T-helper 2 cell treated with Interferon-gamma antibody and Interleukin-4, amounts not matched to agents 5 μg/mL and 100 μg/mL, for 36 hours (primary cell): ENCODE data around the gene BRI3BP.
"Not testable (repeated sequence)": the region's sequence is repeated elsewhere in the genome, so short reads cannot be mapped to it uniquely, and the experiment has no call there.

ENCODE experiments used
- DNase-seq: peaks from one replicate; pipeline ENCODE4 v3.0.0; 2021; ENCODE audit warnings: low spot score
- H3K27ac Mint-ChIP-seq: one replicate; pipeline ENCODE4 v1.8.0; 2021; ENCODE audit warnings: mild to moderate bottlenecking, mixed read lengths
- H3K27me3 Mint-ChIP-seq: one replicate; pipeline ENCODE4 v1.8.0; 2021; ENCODE audit warnings: low read depth, mixed read lengths
- H3K36me3 Mint-ChIP-seq: one replicate; pipeline ENCODE4 v1.8.0; 2021; ENCODE audit warnings: low read depth, mixed read lengths
- H3K4me1 Mint-ChIP-seq: one replicate; pipeline ENCODE4 v1.8.0; 2021; ENCODE audit warnings: low read depth, mixed read lengths
- H3K4me3 Mint-ChIP-seq: one replicate; pipeline ENCODE4 v1.8.0; 2022; ENCODE audit warnings: mild to moderate bottlenecking, moderate library complexity, mixed read lengths
- H3K9me3 Mint-ChIP-seq: one replicate; pipeline ENCODE4 v1.8.0; 2021; ENCODE audit warnings: mixed read lengths

Gene BRI3BP

DNA sequence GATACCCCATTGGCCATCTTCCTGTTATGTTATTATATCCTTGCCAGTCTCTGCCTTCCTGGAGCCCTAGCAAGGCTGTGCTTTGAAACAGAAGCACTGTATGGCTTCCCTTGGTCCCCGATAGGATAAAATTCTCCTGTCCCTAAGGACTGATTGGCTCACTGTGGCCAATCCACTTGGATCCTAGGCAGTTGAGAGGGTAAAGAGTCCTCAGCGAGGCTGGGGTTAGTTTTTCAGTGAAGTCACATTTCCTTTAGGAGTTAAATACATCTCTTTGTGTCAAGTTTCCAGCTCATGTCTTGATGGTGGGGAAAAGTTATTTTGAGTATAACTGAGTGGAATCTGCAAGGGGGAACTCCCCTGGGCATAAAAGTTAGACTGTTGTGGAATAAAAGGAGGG lies 79.1 kb downstream of the BRI3BP start:
- no peak overlapping the region for H3K27ac Mint-ChIP-seq
- H3K27me3 Mint-ChIP-seq: no peaks in the 10 kb centered on the region

DNA sequence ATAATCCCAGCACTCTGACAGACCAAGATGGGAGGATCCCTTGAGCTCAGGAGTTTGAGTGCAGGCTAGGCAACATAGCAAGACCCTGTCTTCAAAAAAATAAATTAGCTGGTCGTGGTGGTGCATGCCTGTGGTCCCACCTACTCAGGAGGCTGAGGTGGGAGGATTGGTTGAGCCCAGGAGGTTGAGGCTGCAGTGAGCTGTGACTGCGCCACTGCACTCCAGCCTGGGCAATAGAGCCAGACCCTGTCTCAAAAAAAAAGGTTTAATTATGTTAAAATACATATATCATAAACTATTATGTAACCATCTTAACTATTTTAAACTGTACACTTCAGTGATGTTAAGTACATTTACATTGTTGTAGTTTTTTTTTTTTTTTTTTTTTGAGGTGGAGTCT lies 80.8 kb downstream of the BRI3BP start:
- H3K9me3 Mint-ChIP-seq, H3K27ac Mint-ChIP-seq, H3K4me1 Mint-ChIP-seq, DNase-seq, H3K4me3 Mint-ChIP-seq, H3K27me3 Mint-ChIP-seq: not testable (repeated sequence)
- peaks cover 34% of the 10 kb centered on the region for H3K36me3 Mint-ChIP-seq

More for the DNA sequence above, 79.1 kb downstream of the BRI3BP start:
- DNase-seq: no peak
- Mint-ChIP-seq H3K4me1 (peaks cover 3% of the 10 kb centered on the region), H3K9me3 (no peaks in the 10 kb centered on the region), H3K4me3 (no peak overlapping the region), H3K36me3 (peaks cover 23% of the 10 kb centered on the region)

DNA sequence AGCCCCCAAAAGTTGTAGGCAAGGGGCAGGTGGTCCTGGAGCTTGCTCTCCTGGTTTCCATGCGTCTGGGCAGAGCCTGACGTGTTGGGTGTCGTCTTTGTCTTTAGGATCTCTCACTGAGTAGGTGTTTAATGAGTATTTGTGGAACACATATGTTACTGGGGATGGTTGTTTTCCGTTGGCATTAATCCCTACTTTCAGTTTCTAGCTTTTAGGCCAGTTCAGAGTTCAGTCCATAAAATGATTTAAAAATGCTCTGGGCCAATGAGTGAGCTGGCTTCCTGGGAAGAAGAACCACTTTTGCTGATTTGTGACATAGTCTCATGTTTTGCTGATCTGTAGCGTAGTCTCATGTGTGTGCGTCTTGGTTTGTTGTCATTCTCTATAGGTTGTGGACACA lies 82.7 kb downstream of the BRI3BP start:
- Mint-ChIP-seq H3K9me3 (no peaks in the 10 kb centered on the region), H3K27me3 (no peaks in the 10 kb centered on the region), H3K27ac (no peak overlapping the region), H3K36me3 (peaks cover 37% of the 10 kb centered on the region), H3K4me3 (no peak overlapping the region), H3K4me1 (no peaks in the 10 kb centered on the region)
- no peak for DNase-seq

DNA sequence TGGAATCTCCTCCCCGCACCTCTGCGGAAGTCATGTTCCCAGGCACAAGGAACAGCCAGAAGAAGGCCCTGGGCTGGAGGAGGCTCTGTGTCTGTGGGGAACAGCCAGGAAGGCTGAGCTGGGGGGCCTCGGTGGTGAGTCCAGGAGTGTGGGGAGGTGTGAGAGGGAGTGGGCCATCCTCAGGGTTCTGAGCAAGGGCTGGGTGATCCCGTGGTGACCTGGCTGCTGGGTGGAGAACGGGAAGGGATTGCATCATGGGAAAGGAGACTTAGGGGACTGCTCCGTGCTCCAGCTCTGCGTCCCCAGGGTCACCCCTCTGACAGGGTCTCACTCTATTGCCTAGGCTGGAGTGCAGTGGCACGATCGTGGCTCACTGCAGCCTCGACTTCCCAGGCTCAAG lies 85.6 kb downstream of the BRI3BP start:
- no peak for DNase-seq
- Mint-ChIP-seq H3K4me3 (no peak overlapping the region), H3K27ac (no peak overlapping the region), H3K4me1 (no peaks in the 10 kb centered on the region), H3K27me3 (no peaks in the 10 kb centered on the region), H3K9me3 (no peaks in the 10 kb centered on the region), H3K36me3 (peaks cover 36% of the 10 kb centered on the region)

DNA sequence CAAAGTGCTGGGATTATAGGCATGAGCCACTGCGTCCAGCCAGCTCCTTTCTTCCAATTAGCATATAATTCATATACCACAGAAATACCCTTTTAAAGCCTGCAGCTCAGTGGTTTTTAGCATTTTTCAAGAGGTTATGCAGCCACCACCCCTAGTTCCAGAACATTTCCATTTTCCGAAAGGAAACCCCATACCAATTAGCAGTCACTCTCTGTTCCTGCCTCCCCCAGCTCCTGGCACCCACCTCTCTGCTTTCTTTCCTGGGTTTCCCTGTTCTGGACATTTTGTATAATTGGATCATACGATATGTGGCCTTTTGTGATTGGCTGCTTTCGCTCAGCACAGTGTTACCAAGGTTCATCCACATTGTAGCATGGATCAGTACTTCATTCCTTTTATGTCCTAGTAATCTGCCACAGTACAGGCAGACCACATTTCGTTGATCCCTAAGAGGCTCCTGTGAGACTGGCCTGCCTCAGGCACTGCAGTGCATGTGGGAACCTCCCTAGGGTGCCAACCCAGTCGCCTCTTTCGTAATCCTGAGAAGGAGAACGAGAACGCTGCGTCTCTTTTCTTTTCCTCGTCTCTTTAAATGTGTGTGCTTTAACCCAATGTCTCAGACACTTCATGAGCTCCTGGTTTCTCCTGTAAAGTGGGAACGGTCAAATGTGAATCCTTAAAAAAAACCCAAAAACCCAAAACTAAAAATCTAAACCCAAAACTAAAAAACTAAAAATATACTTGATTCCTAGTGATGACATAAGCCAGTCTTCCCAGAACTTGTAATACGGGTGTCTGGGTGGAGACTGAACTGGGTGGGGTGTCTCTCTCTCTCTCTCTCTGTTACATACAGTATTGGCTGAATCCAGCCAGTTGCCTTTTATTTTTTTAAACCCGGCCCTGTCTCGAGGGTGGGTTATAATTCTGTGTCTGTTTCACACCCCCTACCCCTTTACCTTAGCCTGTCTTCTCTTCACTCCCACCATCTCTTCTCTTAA lies 86.5 kb downstream of the BRI3BP start:
- no peaks in the 10 kb centered on the region for H3K9me3 Mint-ChIP-seq
- no peak overlapping the region for H3K27ac Mint-ChIP-seq
- H3K36me3 Mint-ChIP-seq: peaks cover 35% of the 10 kb centered on the region
- no peak for DNase-seq
- no peaks in the 10 kb centered on the region for H3K4me1 Mint-ChIP-seq
- no peak overlapping the region for H3K4me3 Mint-ChIP-seq
- H3K27me3 Mint-ChIP-seq: no peaks in the 10 kb centered on the region
